Stimulated activated CD8-positive, alpha-beta memory T cell treated with anti-CD3 and anti-CD28 coated beads, Interleukin-15, amount 100 ng/mL, for 1 hour (primary cell): ENCODE results near the gene GALNT18.

Experiments
- DNase-seq: peaks from one replicate; pipeline ENCODE4 v3.0.0-alpha.2; 2020; ENCODE audit warnings: low read depth

The GALNT18 gene

GRCh38 chr11:11586465-11586864 lies 35.3 kb downstream of the GALNT18 start:
- DNase-seq, result no peak

DNA sequence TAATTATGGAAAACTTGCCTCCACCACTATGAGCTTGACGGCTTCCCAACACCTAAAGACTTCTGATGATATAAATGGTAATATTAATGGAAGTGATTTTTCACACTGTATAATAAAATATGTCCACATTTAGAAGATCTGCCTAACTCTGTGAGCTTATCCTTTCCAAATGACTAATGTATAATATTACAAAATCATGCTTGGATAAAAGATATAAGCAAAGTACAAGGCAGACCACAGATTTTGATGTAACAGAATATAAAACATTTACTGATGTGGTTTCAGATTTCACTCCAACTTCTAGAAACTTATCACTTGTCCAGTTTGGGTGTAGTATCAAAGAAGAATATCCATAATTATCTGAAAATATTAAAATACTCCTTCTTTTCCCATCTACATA lies 36.9 kb downstream of the GALNT18 start:
- no peak for DNase-seq

- no peak for DNase-seq
Observed at GRCh38 chr11:11584530-11584810, 37.3 kb downstream of the GALNT18 start.

DNA sequence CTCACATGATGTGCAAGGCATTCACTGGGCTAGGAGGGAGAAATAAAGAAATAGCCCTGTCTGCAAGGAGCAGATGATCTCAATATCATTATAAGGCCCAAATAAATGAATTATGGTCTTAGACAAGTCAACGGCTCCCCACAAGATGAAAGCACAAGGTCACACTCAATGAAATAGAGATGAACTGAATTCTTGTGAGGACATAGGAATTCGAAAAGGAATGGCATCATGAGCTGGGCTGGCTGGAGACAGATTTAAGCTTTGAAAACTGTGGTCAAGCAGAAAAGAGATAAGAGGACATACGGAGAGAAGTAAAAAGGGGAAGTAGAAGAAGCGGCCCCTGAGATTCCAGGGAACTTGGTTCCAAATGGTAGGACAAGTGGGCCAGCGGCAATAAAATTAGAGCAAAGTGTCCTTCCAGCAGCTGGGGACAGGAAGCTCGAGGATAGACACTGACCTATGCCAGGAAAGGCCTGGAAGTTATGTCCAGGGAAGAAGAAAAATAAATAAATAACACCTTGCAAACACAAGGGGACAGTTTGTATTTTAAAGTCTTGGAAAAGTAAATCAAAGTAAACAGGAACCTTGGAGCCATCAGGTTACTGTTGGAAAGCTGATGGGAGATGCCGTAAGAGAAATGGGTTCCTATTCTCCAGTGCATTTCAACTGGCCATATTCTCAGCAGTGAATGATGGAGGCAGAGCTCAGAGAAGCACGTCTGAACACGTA lies 37.8 kb downstream of the GALNT18 start:
- DNase-seq, result no peak

DNA sequence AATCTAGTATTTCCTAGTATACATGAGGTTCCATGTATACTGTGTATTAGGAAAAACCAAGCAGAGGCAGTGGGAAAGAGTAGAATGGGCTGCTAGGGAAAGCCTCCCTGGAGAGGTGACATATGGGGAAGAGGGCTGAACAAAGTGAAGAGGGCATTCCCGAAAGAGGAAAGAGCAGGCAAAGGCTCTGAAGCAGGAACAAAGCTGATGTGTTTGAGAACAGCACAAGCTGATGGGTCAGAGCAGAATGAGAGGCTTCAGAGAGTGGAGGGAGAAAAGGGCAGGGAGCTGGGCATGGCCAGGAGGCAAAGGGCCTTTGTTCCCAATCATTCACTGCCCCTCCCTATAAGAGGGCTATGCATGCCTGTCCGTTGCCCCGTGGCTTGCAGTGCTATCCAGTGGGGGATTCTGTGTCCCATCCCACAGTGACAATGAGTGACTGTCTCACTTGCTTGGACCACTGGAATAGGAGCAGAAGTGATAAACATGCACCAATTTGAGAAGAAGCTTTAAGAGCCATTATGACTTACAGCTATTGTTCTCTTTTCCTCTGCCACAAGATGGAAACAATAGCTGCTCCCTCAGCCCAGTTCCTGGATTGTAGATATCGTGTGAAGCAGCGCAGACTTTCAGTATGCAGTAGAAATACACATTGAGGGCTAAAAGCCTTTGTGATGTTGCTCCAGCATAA lies 39.6 kb downstream of the GALNT18 start:
- no peak for DNase-seq

DNA sequence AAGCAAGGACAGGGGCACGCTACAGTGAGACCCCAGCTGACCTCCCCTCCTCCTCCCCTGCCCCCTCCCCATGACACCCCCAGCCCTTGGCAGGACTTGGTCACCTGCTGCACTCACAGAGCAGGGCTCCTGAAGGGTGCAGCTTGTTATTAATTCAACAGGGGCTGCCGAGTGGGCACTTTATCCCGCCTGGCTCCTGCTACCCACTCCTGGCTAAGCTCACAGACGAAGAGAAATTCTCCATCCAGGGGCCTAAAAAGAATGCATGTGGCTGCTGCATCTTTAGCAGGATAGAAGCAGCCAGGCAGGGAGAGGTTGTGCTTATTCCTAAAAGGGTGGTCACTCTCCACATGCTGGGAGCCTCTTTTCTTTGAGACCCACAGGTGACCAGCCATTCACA lies 40.3 kb downstream of the GALNT18 start:
- no peak for DNase-seq

DNA sequence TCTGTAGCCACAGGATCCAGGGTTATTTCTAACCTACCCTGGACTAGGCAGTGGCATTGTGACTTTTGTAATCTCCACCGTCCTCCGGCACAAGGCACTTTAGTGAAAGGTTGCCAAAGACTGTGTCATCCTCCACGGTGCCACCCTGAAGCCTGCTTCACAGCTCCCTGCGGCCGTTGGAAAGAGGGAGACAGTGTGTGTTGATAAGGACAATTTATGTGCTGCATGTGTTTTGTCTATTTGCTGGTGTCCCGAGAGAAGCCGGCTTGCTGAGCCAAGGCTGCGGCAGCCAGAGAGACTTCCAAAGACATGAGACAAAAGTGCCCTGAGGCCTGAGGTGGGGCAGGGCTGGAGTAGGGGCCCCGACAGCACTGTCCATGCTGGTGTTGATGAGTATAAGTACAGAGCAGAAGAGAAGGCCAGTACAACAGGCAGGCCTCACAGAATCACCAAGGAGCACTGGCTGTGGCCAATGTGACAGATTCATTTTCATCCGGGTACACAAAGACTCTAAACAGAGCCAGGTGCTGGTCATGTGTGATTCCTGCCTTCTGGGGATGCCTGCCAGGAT lies 40.9 kb downstream of the GALNT18 start:
- DNase-seq, result no peak

DNA sequence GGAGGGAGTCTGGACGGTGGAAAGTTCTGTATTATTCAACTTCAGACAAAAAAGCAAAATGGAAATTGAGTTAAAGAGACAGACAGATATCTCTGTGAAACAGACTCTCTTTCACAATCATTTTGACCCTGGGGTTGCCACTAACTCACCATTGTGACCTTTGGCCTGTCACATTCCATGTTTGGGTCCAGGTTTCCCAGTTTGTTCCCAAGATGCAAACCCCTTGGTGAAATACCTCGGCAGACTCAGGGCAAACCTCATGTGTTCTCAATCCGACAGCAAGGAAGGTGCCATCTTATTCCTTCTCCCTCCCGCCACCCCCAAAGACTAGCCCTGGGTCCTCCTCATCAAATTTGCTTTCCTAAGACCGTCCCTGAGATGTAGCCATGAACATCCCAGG lies 41.8 kb downstream of the GALNT18 start:
- no peak for DNase-seq

DNA sequence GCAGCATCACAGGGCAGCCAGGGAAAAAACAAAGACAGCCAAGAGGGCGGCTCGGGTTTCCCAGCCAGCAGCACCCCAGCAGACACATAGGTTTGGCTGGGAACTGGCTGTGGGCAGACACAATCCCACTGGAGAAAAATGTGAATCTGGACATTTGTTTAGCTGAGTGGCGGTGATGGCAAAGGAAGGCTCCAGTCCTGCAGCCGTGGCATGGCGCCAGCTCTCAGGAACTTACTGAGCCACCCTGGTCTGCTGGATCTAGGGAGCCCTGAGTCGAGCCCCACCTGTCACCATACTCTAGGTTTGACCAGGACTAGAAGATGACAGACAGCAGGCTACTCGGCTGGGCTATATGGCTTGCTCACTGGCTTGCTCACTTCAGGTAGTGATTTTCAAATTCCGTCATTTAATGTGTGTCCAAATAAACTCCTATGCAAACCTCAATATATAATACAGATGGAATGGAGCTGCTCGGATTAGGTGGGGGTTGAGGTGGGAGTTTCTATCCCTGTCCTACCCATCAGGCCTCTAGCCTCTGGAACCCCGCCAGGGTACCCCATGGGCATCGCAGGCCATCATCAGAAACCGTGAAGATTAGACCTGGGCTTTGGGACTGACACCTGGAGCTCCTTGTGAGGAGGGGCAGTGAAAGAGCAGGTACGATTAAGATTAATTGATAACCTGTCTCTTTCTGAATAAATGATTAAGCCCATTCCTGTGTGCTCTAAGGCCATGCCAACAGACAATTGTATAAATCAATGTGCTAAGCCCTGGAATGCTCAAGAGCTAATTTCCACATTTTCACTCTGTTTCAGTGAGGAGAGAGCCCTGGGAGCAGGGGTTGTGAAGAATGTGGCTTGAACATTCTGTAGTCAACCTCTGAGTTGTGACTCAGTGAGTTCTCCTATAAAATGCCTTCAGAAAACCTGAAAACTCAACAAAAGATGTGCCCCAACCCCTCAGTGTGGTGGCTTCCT lies 42.5 kb downstream of the GALNT18 start:
- no peak for DNase-seq

DNA sequence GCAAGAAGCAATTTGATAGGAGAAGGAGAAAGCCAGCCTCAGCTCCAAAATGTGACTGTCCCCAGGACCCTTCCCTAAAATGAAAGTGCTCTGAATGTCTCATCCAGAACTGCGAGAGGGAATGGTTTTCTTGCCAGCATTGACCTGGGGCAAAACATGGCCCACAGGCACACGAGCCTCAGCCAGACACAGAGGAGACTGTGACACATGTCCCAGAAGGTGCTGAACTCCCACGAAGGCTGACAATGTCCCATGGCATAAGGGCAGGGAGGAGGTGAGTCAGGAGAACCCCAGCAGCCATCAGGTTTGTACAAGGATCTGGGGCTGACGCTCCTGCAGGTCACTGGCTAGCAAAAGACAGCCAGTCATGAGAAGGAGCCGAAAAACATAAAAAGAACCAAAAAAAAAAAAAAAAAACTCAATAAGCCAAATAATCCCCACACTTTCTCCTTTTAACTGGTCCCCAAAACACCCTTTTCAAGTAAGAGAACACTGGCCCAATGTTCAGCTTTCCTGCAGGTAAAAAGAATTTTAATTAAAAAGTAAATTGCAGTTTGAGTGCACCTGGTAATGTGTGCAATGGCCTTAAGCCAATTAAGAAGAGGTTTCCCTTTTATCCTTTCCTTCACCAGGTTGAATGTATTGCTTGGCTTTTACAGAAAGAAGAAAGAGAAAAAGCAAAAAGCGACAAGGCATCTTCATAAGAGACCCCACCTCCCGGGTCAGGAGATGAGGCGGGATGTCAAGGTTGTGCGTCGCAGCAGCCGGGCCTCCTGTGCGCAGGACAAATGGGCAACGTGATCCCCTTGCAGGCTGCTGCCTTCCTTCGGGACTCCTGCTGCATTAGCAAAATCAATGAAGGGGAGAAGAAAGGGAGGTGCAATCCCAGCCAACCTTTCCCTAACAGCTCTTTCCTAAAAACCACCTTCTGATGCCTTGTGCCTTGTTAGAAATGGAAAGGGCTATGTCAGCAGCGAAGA lies 43.6 kb downstream of the GALNT18 start:
- DNase-seq, result no peak

DNA sequence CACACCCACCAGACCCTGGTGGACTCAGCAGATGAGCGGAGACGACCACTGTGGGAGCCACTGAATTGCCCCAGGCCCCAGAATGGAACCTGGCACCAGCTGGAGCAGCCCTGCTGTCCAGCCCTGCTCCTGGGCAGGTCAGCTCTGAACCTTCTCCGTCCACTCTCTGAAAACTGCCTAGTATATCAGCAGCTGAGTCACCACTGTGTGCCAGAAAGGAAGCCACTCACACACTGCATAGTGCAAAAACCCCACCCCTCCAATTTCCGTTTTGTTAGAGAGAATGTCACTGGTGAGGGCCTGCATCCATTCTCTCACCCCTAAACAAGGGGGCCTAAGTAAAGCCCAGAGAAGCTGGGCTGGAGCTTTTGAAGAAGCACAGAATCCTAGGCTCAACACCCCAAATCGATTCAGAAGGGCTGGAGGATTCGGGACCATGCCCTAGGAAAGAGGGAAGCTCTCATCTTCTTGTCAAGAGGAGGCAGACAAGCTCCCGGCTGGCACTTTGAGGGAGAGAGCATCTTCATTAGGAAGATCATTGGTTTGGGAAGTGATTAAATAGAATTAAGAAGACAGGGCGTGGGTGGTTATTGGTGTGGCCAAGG lies 44.5 kb downstream of the GALNT18 start:
- no peak for DNase-seq

DNA sequence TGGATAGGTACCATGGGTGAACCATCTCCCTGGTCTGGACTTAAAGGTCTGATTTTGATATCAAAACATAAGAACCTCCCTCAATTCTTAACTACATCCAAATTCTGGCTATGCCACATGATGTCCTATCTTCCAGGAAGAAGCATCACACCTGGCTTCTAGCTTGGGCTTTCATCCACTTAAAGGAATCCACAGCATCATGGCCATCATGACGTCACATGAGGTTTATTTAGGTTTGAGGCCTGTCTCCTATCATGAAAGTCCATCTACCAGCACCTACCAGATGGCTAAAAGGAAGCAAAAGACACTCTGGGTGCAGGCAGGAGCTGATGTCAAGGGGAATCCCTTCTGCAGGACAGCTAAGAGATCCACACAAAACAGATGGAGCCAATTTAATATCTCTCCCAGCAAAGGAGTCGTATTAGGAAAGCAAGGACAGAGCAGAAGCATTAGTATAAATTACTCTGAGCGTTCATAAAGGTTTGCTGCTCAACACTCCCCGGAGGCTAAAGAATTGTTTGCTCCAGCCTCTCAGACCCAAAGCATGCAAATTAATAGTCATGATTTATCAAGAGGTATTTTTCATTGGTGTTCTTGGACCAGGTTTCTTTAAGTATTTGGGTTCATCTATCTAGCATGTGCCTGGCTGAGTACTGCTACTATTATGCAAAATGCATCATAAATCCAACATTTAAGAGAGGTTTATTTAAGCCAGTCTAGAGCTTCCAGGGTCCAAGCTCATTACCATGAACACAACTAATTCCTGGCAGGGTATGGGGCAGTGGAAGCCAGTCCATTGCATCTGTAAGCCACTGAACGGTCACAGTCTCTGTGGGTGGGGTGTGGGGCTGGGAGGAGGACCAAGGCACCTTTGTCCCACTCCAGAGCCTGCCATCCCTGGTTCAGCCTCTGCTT lies 47.2 kb downstream of the GALNT18 start:
- no peak for DNase-seq

GRCh38 chr11:11572386-11572785 lies 49.4 kb downstream of the GALNT18 start:
- no peak for DNase-seq

- DNase-seq, result no peak
Observed at GRCh38 chr11:11571893-11572292, 49.9 kb downstream of the GALNT18 start.

DNA sequence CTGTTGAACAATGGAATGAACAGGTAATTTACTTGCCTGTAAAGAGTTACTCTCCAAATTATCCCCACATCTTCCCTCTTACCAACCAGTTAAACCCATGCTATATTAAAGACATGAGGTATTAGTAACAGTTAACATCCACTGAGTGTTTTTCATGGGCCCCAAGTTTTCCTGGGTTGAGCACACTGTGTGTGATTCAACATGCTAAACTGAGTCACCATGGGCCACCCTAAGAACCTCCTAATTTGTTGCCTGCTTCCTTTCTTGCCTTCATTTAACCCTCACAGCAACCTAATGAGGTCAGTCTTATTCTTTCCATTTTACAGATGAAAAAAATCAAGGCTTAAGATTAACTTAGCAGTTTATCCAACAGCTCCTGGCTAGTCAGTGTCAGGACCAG lies 51.0 kb downstream of the GALNT18 start:
- no peak for DNase-seq

GRCh38 chr11:11569936-11570491 lies 51.8 kb downstream of the GALNT18 start:
- DNase-seq, result no peak

DNA sequence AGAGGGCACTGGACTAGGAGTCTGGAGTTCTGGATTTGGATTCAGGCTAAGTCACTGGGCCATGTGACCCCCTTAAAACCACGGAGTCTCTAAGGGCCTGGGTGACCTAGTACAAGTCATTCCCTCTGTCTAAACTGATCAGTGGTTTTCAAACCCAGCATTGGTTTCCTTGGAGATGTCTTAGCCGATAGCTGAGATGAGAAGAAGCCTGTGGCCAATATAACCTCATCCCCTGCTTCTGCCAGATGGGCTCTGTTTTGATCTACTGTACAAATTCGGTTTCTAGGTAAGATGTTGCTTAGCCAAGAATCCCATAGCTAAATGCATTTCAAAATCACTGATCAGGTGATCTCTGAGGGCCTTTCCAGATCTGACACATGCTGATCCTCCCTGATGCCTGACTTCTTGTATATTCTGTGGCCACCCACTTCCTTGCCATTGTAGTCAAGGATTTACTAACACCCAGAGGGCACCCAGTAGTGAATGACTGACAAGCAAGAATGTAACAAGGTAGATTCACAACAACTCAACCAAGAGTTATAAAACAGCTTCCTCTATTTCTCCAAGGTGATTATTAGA lies 53.1 kb downstream of the GALNT18 start:
- no peak for DNase-seq

GRCh38 chr11:11567936-11568650 lies 53.7 kb downstream of the GALNT18 start:
- no peak for DNase-seq
